ENCODE measurements around the gene SPATA6.
"Not testable (repeated sequence)": the region's sequence is repeated elsewhere in the genome, so short reads cannot be mapped to it uniquely, and the experiment has no call there.

The SPATA6 gene

GRCh38 chr1:48338257-48338656 is 133.7 kb downstream of the SPATA6 start:
- DNase-seq = no peak

GRCh38 chr1:48333316-48333715 is 138.7 kb downstream of the SPATA6 start:
- DNase-seq = no peak

- DNase-seq = no peak
These were observed 139.9 kb downstream of the SPATA6 start for GRCh38 chr1:48332115-48332514.

- no peak for DNase-seq
These were observed 142.1 kb downstream of the SPATA6 start for GRCh38 chr1:48329905-48330304.

GRCh38 chr1:48329486-48329885 is 142.5 kb downstream of the SPATA6 start:
- DNase-seq = no peak

GRCh38 chr1:48311829-48312228 is 160.2 kb downstream of the SPATA6 start:
- DNase-seq = not testable (repeated sequence)

GRCh38 chr1:48309564-48310082 is 162.4 kb downstream of the SPATA6 start:
- no peak for DNase-seq

GRCh38 chr1:48302652-48303051 is 169.4 kb downstream of the SPATA6 start:
- DNase-seq = no peak

GRCh38 chr1:48294656-48295055 is 177.3 kb downstream of the SPATA6 start:
- DNase-seq = no peak

GRCh38 chr1:48294094-48294493 is 177.9 kb downstream of the SPATA6 start:
- DNase-seq = not testable (repeated sequence)

GRCh38 chr1:48292706-48293105 is 179.3 kb downstream of the SPATA6 start:
- DNase-seq = no peak

GRCh38 chr1:48291421-48291820 is 180.6 kb downstream of the SPATA6 start:
- DNase-seq = no peak

- DNase-seq = peak in 1 of 2 experiments; percentile 6
These were observed 186.5 kb downstream of the SPATA6 start for GRCh38 chr1:48285525-48285924.

- DNase-seq = peak; percentile 9 to 42
These were observed 187.1 kb downstream of the SPATA6 start for GRCh38 chr1:48284696-48285420.

GRCh38 chr1:48282329-48282728 is 189.7 kb downstream of the SPATA6 start:
- not testable (repeated sequence) for DNase-seq

- DNase-seq = not testable (repeated sequence)
These were observed 194.6 kb downstream of the SPATA6 start for GRCh38 chr1:48277437-48277836.

GRCh38 chr1:48266576-48266975 is 205.4 kb downstream of the SPATA6 start:
- no peak for DNase-seq

GRCh38 chr1:48263041-48263440 is 209.0 kb downstream of the SPATA6 start:
- DNase-seq = no peak

- no peak for DNase-seq
These were observed 210.1 kb downstream of the SPATA6 start for GRCh38 chr1:48261881-48262400.

GRCh38 chr1:48258106-48258505 is 213.9 kb downstream of the SPATA6 start:
- DNase-seq = no peak

- no peak for DNase-seq
These were observed 217.8 kb downstream of the SPATA6 start for GRCh38 chr1:48254254-48254653.

- DNase-seq = no peak
These were observed 220.2 kb downstream of the SPATA6 start for GRCh38 chr1:48251821-48252220.

GRCh38 chr1:48251323-48251722 is 220.7 kb downstream of the SPATA6 start:
- no peak for DNase-seq

GRCh38 chr1:48250572-48250971 is 221.4 kb downstream of the SPATA6 start:
- DNase-seq = peak in 1 of 2 experiments; percentile 13

- no peak for DNase-seq
These were observed 222.1 kb downstream of the SPATA6 start for GRCh38 chr1:48249868-48250267.

Data from SHP77 (cell line).